ENCODE data around the gene SPDYE4.

Gene SPDYE4

GRCh38 chr17:8728251-8728938, 30.0 kb downstream of the SPDYE4 start:
- TF ChIP-seq CTCF (IDR thresholded peaks at IDR 0.05; ENCODE audit: unreplicated experiment in 3 of 3): no peak
- peaks cover 16% of the 10 kb centered on the region for H3K4me1 Mint-ChIP-seq
- peaks cover 13% of the 10 kb centered on the region for H3K27me3 Mint-ChIP-seq (ENCODE audit: low read depth)
- no peak overlapping the region for H3K4me3 Mint-ChIP-seq
- no peak overlapping the region for H3K27ac Mint-ChIP-seq
- no peaks in the 10 kb centered on the region for H3K9me3 Mint-ChIP-seq
- no peaks in the 10 kb centered on the region for H3K36me3 Mint-ChIP-seq (ENCODE audit: low read depth)

GRCh38 chr17:8726941-8727555, 31.3 kb downstream of the SPDYE4 start:
- TF ChIP-seq CTCF (IDR thresholded peaks at IDR 0.05; ENCODE audit: unreplicated experiment in 3 of 3): no peak
- H3K27me3 Mint-ChIP-seq (ENCODE audit: low read depth): peaks cover 13% of the 10 kb centered on the region
- no peaks in the 10 kb centered on the region for H3K9me3 Mint-ChIP-seq
- peak overlapping the region in 2 of 3 experiments; percentile 0 to 31 for H3K27ac Mint-ChIP-seq
- peaks cover 16% of the 10 kb centered on the region for H3K4me1 Mint-ChIP-seq
- no peaks in the 10 kb centered on the region for H3K36me3 Mint-ChIP-seq (ENCODE audit: low read depth)
- no peak overlapping the region for H3K4me3 Mint-ChIP-seq

- Mint-ChIP-seq H3K27me3 (ENCODE audit: low read depth) (peaks cover 6% of the 10 kb centered on the region), H3K9me3 (no peaks in the 10 kb centered on the region), H3K36me3 (ENCODE audit: low read depth) (no peaks in the 10 kb centered on the region), H3K4me1 (peaks cover 21% of the 10 kb centered on the region), H3K4me3 (no peak overlapping the region), H3K27ac (peak overlapping the region; percentile 16 to 58 (median 26))
- TF ChIP-seq CTCF (IDR thresholded peaks at IDR 0.05; ENCODE audit: unreplicated experiment in 3 of 3): no peak
Observed at GRCh38 chr17:8725881-8726876, 32.2 kb downstream of the SPDYE4 start.

GRCh38 chr17:8724451-8724850, 33.9 kb downstream of the SPDYE4 start:
- H3K27me3 Mint-ChIP-seq (ENCODE audit: low read depth): peaks cover 6% of the 10 kb centered on the region
- no peaks in the 10 kb centered on the region for H3K9me3 Mint-ChIP-seq
- peaks cover 21% of the 10 kb centered on the region for H3K4me1 Mint-ChIP-seq
- H3K4me3 Mint-ChIP-seq: no peak overlapping the region
- no peak overlapping the region for H3K27ac Mint-ChIP-seq
- TF ChIP-seq CTCF (IDR thresholded peaks at IDR 0.05; ENCODE audit: unreplicated experiment in 3 of 3): no peak
- no peaks in the 10 kb centered on the region for H3K36me3 Mint-ChIP-seq (ENCODE audit: low read depth)

- Mint-ChIP-seq H3K36me3 (ENCODE audit: low read depth) (no peaks in the 10 kb centered on the region), H3K4me3 (no peak overlapping the region), H3K27me3 (ENCODE audit: low read depth) (peaks cover 6% of the 10 kb centered on the region), H3K9me3 (peaks cover 5% of the 10 kb centered on the region), H3K27ac (peak overlapping the region in 2 of 3 experiments; percentile 3 to 64), H3K4me1 (peaks cover 6% of the 10 kb centered on the region)
- TF ChIP-seq CTCF (IDR thresholded peaks at IDR 0.05; ENCODE audit: unreplicated experiment in 3 of 3): no peak
Observed at GRCh38 chr17:8720596-8720995, 37.8 kb downstream of the SPDYE4 start.
